ENCODE data around the gene CAND1. TPM values are rescaled to one million over a fixed set of nuclear protein-coding genes. Genes with fewer than 3 reads are reported as not detected.

CAND1 gene
- total and polyA plus RNA-seq, 9 of the 15 experiments (the other 6 are each of a cell fraction or from before 2014, with no cell fraction given): 24.0 to 167 (median 77.5) TPM

- TF ChIP-seq SP2 (IDR thresholded peaks at IDR 0.05; ENCODE audit: extremely low read depth, low read depth, low read length, poor library complexity, severe bottlenecking) (peak; percentile 58), NCOA6 (IDR thresholded peaks at IDR 0.05) (peak; percentile 95), ZSCAN32 (CRISPR knock-in tag; IDR thresholded peaks at IDR 0.05) (0 out of 2 replicates have a peak, but pooled peaks have one; percentile 17), NR1H2 (CRISPR knock-in tag; IDR thresholded peaks at IDR 0.05) (no peak), ZNF639 (CRISPR knock-in tag; conservative IDR thresholded peaks at IDR 0.05 in 1 of 2, IDR thresholded peaks at IDR 0.05 in 1 of 2) (peak in 1 of 2 experiments; percentile 87; a peak in 2 of 4 replicates), ZNF316 (IDR thresholded peaks at IDR 0.05) (peak; percentile 80), GABPB1 (CRISPR knock-in tag; IDR thresholded peaks at IDR 0.05) (peak; percentile 16; the same call in 1 of the 2 replicates), KLF1 (tag; IDR thresholded peaks at IDR 0.05) (no peak), RNF2 (IDR thresholded peaks at IDR 0.05) (peak; percentile 61; the same call in 1 of the 2 replicates), FOXP4 (CRISPR knock-in tag; IDR thresholded peaks at IDR 0.05; ENCODE audit: borderline replicate concordance) (no peak), TAL1 (IDR thresholded peaks at IDR 0.05) (no peak), TCF3 (CRISPR knock-in tag; IDR thresholded peaks at IDR 0.05) (0 out of 2 replicates have a peak, but pooled peaks have one; percentile 3), TAF9B (IDR thresholded peaks at IDR 0.05; ENCODE audit: partially characterized antibody) (peak; percentile 71), U2AF2 (optimal IDR thresholded peaks at IDR 0.05; ENCODE audit: low read depth, low read length) (no peak), ZNF655 (CRISPR knock-in tag; IDR thresholded peaks at IDR 0.05) (no peak)
- TF ChIP-seq, protein P1, sequence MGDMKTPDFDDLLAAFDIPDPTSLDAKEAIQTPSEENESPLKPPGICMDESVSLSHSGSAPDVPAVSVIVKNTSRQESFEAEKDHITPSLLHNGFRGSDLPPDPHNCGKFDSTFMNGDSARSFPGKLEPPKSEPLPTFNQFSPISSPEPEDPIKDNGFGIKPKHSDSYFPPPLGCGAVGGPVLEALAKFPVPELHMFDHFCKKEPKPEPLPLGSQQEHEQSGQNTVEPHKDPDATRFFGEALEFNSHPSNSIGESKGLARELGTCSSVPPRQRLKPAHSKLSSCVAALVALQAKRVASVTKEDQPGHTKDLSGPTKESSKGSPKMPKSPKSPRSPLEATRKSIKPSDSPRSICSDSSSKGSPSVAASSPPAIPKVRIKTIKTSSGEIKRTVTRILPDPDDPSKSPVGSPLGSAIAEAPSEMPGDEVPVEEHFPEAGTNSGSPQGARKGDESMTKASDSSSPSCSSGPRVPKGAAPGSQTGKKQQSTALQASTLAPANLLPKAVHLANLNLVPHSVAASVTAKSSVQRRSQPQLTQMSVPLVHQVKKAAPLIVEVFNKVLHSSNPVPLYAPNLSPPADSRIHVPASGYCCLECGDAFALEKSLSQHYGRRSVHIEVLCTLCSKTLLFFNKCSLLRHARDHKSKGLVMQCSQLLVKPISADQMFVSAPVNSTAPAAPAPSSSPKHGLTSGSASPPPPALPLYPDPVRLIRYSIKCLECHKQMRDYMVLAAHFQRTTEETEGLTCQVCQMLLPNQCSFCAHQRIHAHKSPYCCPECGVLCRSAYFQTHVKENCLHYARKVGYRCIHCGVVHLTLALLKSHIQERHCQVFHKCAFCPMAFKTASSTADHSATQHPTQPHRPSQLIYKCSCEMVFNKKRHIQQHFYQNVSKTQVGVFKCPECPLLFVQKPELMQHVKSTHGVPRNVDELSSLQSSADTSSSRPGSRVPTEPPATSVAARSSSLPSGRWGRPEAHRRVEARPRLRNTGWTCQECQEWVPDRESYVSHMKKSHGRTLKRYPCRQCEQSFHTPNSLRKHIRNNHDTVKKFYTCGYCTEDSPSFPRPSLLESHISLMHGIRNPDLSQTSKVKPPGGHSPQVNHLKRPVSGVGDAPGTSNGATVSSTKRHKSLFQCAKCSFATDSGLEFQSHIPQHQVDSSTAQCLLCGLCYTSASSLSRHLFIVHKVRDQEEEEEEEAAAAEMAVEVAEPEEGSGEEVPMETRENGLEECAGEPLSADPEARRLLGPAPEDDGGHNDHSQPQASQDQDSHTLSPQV (IDR thresholded peaks at IDR 0.05): peak; percentile 74
- TF ChIP-seq, protein P2, sequence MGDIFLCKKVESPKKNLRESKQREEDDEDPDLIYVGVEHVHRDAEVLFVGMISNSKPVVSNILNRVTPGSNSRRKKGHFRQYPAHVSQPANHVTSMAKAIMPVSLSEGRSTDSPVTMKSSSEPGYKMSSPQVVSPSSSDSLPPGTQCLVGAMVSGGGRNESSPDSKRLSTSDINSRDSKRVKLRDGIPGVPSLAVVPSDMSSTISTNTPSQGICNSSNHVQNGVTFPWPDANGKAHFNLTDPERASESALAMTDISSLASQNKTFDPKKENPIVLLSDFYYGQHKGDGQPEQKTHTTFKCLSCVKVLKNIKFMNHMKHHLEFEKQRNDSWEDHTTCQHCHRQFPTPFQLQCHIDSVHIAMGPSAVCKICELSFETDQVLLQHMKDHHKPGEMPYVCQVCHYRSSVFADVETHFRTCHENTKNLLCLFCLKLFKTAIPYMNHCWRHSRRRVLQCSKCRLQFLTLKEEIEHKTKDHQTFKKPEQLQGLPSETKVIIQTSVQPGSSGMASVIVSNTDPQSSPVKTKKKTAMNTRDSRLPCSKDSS (IDR thresholded peaks at IDR 0.05; ENCODE audit: low read depth, partially characterized antibody): no peak
Observed at GRCh38 chr12:67268896-67269632, at the start of gene CAND1 (continued).

Data from K562 (cell line).